ENCODE results near the gene FOXM1. TPM values are rescaled to one million over a fixed set of nuclear protein-coding genes. Genes with fewer than 3 reads are reported as not detected.
"Not testable (repeated sequence)": the region's sequence is repeated elsewhere in the genome, so short reads cannot be mapped to it uniquely, and the experiment has no call there.

FOXM1 gene
- total and polyA plus RNA-seq, 7 experiments from 2014 or later, result 0.35 to 77.2 (median 0.82) TPM; not detected in 3

GRCh38 chr12:2868986-2869632 is 7.9 kb downstream of the FOXM1 start:
- CTCF ChIA-PET, result interaction anchor here (0.6 kb wide), 1 partner anchor 431 kb away, joined by 4 read pairs; no protein-coding TSS in a partner anchor

GRCh38 chr12:2864198-2864597 is 12.8 kb downstream of the FOXM1 start:
- CTCF ChIA-PET, result interaction anchor here (0.9 kb wide), 1 partner anchor 9 kb away, joined by 3 read pairs; no protein-coding TSS in a partner anchor
- POLR2A ChIA-PET, result no interaction called here
- no peaks in the 10 kb centered on the region for H3K27me3 ChIP-seq (ENCODE audit: control insufficient read depth in 2 of 2, insufficient read depth in 2 of 2, low read length in 2 of 2)

More at GRCh38 chr12:2868986-2869632, 7.9 kb downstream of the FOXM1 start:
- ATAC-seq; H3K27ac ChIP-seq (ENCODE audit: low read depth, low read length); H3K4me3 ChIP-seq (ENCODE audit: low read length); H3K9me3 ChIP-seq (ENCODE audit: control insufficient read depth in 2 of 3, low read length in 3 of 3); H3K27me3 ChIP-seq (ENCODE audit: control insufficient read depth in 2 of 2, insufficient read depth in 2 of 2, low read length in 2 of 2); H3K4me1 ChIP-seq (ENCODE audit: control insufficient read depth in 2 of 2, insufficient read depth in 2 of 2, low read length in 2 of 2); H3K4me3 Mint-ChIP-seq; H3K9me3 Mint-ChIP-seq; DNase-seq; H3K36me3 ChIP-seq (ENCODE audit: control insufficient read depth in 2 of 3, insufficient read depth in 3 of 3, low read length in 3 of 3); H3K27me3 Mint-ChIP-seq; POLR2A ChIA-PET: not testable (repeated sequence)
- peaks cover 0 to 24% (median 0%) of the 10 kb centered on the region in 7 donors for H3K4me1 Mint-ChIP-seq
- peaks cover 0 to 27% (median 0%) of the 10 kb centered on the region in 5 donors for H3K36me3 Mint-ChIP-seq
- H3K27ac Mint-ChIP-seq, result peak overlapping the region in 1 of 9 donors; percentile 88
- intact Hi-C loops (cut with micrococcal nuclease), result loop anchor here in 1 of 2 donors (1.0 kb wide), 1 partner anchor 7 kb away; no protein-coding TSS in a partner anchor

GRCh38 chr12:2863402-2863801 is 13.6 kb downstream of the FOXM1 start:
- H3K4me3 ChIP-seq (ENCODE audit: low read length); intact Hi-C loops (cut with micrococcal nuclease); DNase-seq; H3K27ac Mint-ChIP-seq; H3K9me3 Mint-ChIP-seq; ATAC-seq; H3K4me3 Mint-ChIP-seq; H3K27me3 ChIP-seq (ENCODE audit: control insufficient read depth in 2 of 2, insufficient read depth in 2 of 2, low read length in 2 of 2); H3K27ac ChIP-seq (ENCODE audit: low read depth, low read length); H3K9me3 ChIP-seq (ENCODE audit: control insufficient read depth in 2 of 3, low read length in 3 of 3); H3K27me3 Mint-ChIP-seq; POLR2A ChIA-PET; H3K4me1 Mint-ChIP-seq; H3K4me1 ChIP-seq (ENCODE audit: control insufficient read depth in 2 of 2, insufficient read depth in 2 of 2, low read length in 2 of 2): not testable (repeated sequence)
- peaks cover 0 to 28% (median 6%) of the 10 kb centered on the region in 5 donors for H3K36me3 Mint-ChIP-seq
- CTCF ChIA-PET, result interaction anchor here (0.9 kb wide), 1 partner anchor 8 kb away, joined by 3 read pairs; no protein-coding TSS in a partner anchor
- H3K36me3 ChIP-seq (ENCODE audit: control insufficient read depth in 2 of 3, insufficient read depth in 3 of 3, low read length in 3 of 3), result peaks cover 0 to 14% (median 0%) of the 10 kb centered on the region in 3 experiments

More at GRCh38 chr12:2864198-2864597, 12.8 kb downstream of the FOXM1 start:
- Histone ChIP-seq H3K4me3 (ENCODE audit: low read length) (no peak overlapping the region), H3K4me1 (ENCODE audit: control insufficient read depth in 2 of 2, insufficient read depth in 2 of 2, low read length in 2 of 2) (no peaks in the 10 kb centered on the region), H3K27ac (ENCODE audit: low read depth, low read length) (no peak overlapping the region), H3K9me3 (ENCODE audit: control insufficient read depth in 2 of 3, low read length in 3 of 3) (no peaks in the 10 kb centered on the region), H3K36me3 (ENCODE audit: control insufficient read depth in 2 of 3, insufficient read depth in 3 of 3, low read length in 3 of 3) (peaks cover 0 to 6% (median 0%) of the 10 kb centered on the region in 3 experiments)
- H3K4me1 Mint-ChIP-seq, result peaks cover 0 to 12% (median 0%) of the 10 kb centered on the region in 7 donors
- no peaks in the 10 kb centered on the region for H3K9me3 Mint-ChIP-seq
- no peak overlapping the region for H3K4me3 Mint-ChIP-seq
- H3K36me3 Mint-ChIP-seq, result peaks cover 0 to 33% (median 6%) of the 10 kb centered on the region in 5 donors
- DNase-seq, result no peak
- H3K27ac Mint-ChIP-seq, result peak overlapping the region in 2 of 9 donors; percentile 5 to 18
- no peak for ATAC-seq
- no peaks in the 10 kb centered on the region for H3K27me3 Mint-ChIP-seq
- intact Hi-C loops (cut with micrococcal nuclease), result no loop called here

GRCh38 chr12:2862876-2863275 is 14.1 kb downstream of the FOXM1 start:
- Mint-ChIP-seq H3K27ac (peak overlapping the region in 1 of 9 donors; percentile 43), H3K36me3 (peaks cover 0 to 26% (median 6%) of the 10 kb centered on the region in 5 donors), H3K4me3 (no peak overlapping the region), H3K9me3 (no peaks in the 10 kb centered on the region), H3K27me3 (no peaks in the 10 kb centered on the region), H3K4me1 (peaks cover 0 to 6% (median 0%) of the 10 kb centered on the region in 7 donors)
- H3K4me3 ChIP-seq (ENCODE audit: low read length), result no peak overlapping the region
- H3K27me3 ChIP-seq (ENCODE audit: control insufficient read depth in 2 of 2, insufficient read depth in 2 of 2, low read length in 2 of 2), result no peaks in the 10 kb centered on the region
- H3K27ac ChIP-seq (ENCODE audit: low read depth, low read length), result no peak overlapping the region
- DNase-seq (no peak), ATAC-seq (no peak)
- intact Hi-C loops (cut with micrococcal nuclease), result no loop called here
- ChIA-PET POLR2A (no interaction called here), CTCF (no interaction called here)
- no peaks in the 10 kb centered on the region for H3K9me3 ChIP-seq (ENCODE audit: control insufficient read depth in 2 of 3, low read length in 3 of 3)
- no peaks in the 10 kb centered on the region for H3K4me1 ChIP-seq (ENCODE audit: control insufficient read depth in 2 of 2, insufficient read depth in 2 of 2, low read length in 2 of 2)
- H3K36me3 ChIP-seq (ENCODE audit: control insufficient read depth in 2 of 3, insufficient read depth in 3 of 3, low read length in 3 of 3), result peaks cover 0 to 19% (median 0%) of the 10 kb centered on the region in 3 experiments

- Mint-ChIP-seq H3K9me3 (no peaks in the 10 kb centered on the region), H3K4me3 (no peak overlapping the region), H3K27ac (peak overlapping the region in 2 of 9 donors; percentile 7 to 31), H3K4me1 (peaks cover 0 to 5% (median 0%) of the 10 kb centered on the region in 7 donors), H3K27me3 (no peaks in the 10 kb centered on the region), H3K36me3 (peaks cover 0 to 21% (median 12%) of the 10 kb centered on the region in 5 donors)
- Histone ChIP-seq H3K9me3 (ENCODE audit: control insufficient read depth in 2 of 3, low read length in 3 of 3) (no peaks in the 10 kb centered on the region), H3K4me1 (ENCODE audit: control insufficient read depth in 2 of 2, insufficient read depth in 2 of 2, low read length in 2 of 2) (no peaks in the 10 kb centered on the region), H3K4me3 (ENCODE audit: low read length) (no peak overlapping the region), H3K36me3 (ENCODE audit: control insufficient read depth in 2 of 3, insufficient read depth in 3 of 3, low read length in 3 of 3) (peaks cover 0 to 29% (median 0%) of the 10 kb centered on the region in 3 experiments), H3K27me3 (ENCODE audit: control insufficient read depth in 2 of 2, insufficient read depth in 2 of 2, low read length in 2 of 2) (no peaks in the 10 kb centered on the region), H3K27ac (ENCODE audit: low read depth, low read length) (no peak overlapping the region)
- intact Hi-C loops (cut with micrococcal nuclease), result no loop called here
- no peak for DNase-seq
- ChIA-PET CTCF (no interaction called here), POLR2A (no interaction called here)
- no peak for ATAC-seq
Observed at GRCh38 chr12:2860170-2860569, 16.8 kb downstream of the FOXM1 start.

- H3K4me3 ChIP-seq (ENCODE audit: low read length), result no peak overlapping the region
- DNase-seq (no peak), ATAC-seq (no peak)
- H3K9me3 Mint-ChIP-seq, result no peaks in the 10 kb centered on the region
- no peaks in the 10 kb centered on the region for H3K9me3 ChIP-seq (ENCODE audit: control insufficient read depth in 2 of 3, low read length in 3 of 3)
- intact Hi-C loops (cut with micrococcal nuclease), result no loop called here
- peaks cover 0 to 5% (median 0%) of the 10 kb centered on the region in 7 donors for H3K4me1 Mint-ChIP-seq
- H3K4me1 ChIP-seq (ENCODE audit: control insufficient read depth in 2 of 2, insufficient read depth in 2 of 2, low read length in 2 of 2), result no peaks in the 10 kb centered on the region
- no peak overlapping the region for H3K27ac Mint-ChIP-seq
- no peak overlapping the region for H3K4me3 Mint-ChIP-seq
- peaks cover 0 to 24% (median 9%) of the 10 kb centered on the region in 5 donors for H3K36me3 Mint-ChIP-seq
- no peaks in the 10 kb centered on the region for H3K27me3 ChIP-seq (ENCODE audit: control insufficient read depth in 2 of 2, insufficient read depth in 2 of 2, low read length in 2 of 2)
- CTCF ChIA-PET, result no interaction called here
- no peaks in the 10 kb centered on the region for H3K27me3 Mint-ChIP-seq
- no peak overlapping the region for H3K27ac ChIP-seq (ENCODE audit: low read depth, low read length)
- POLR2A ChIA-PET, result no interaction called here
- H3K36me3 ChIP-seq (ENCODE audit: control insufficient read depth in 2 of 3, insufficient read depth in 3 of 3, low read length in 3 of 3), result peaks cover 0 to 31% (median 0%) of the 10 kb centered on the region in 3 experiments
Observed at GRCh38 chr12:2858944-2859421, 18.0 kb downstream of the FOXM1 start.
